NT2/D1 (cell line): ENCODE data around the gene NOTCH3.

Experiments
- DNase-seq: peaks from one replicate; pipeline ENCODE4 v3.0.0-alpha.2; 2011; ENCODE audit warnings: low read depth, low spot score
- H3K27me3 ChIP-seq: 2 replicates; pipeline ENCODE4 v1.6.0; 2011; ENCODE audit warnings: mild to moderate bottlenecking; ENCODE audit not compliant: insufficient read length, insufficient read depth
- H3K36me3 ChIP-seq: 2 replicates; pipeline ENCODE4 v1.6.1; 2011; ENCODE audit warnings: mild to moderate bottlenecking, low read length, mixed read lengths; ENCODE audit not compliant: insufficient read depth, insufficient read length
- H3K4me1 ChIP-seq: 2 replicates; pipeline ENCODE4 v1.5.1; 2011; ENCODE audit not compliant: insufficient read depth, insufficient read length
- H3K4me3 ChIP-seq: 2 replicates; pipeline ENCODE4 v1.5.1; 2011; ENCODE audit warnings: low read depth; ENCODE audit not compliant: insufficient read length
- H3K9ac ChIP-seq: 2 replicates; pipeline ENCODE4 v1.6.0; 2011; ENCODE audit warnings: low read depth; ENCODE audit not compliant: insufficient read length
- H3K9me3 ChIP-seq: 2 replicates; pipeline ENCODE4 v1.5.1; 2011; ENCODE audit warnings: mild to moderate bottlenecking, low read length; ENCODE audit not compliant: insufficient read depth
- SUZ12 ChIP-seq: IDR thresholded peaks from 2 replicates; pipeline ENCODE4 v1.6.1; 2011; ENCODE audit not compliant: insufficient read length, insufficient read depth; ENCODE audit errors: extremely low read depth
- YY1 ChIP-seq: IDR thresholded peaks from 2 replicates; pipeline ENCODE4 v1.6.1; 2011; ENCODE audit not compliant: insufficient read length, insufficient read depth
- ZNF274 ChIP-seq: IDR thresholded peaks from 2 replicates; pipeline ENCODE4 v1.6.1; 2011; ENCODE audit warnings: mild to moderate bottlenecking, low read depth, low read length

The NOTCH3 gene

DNA sequence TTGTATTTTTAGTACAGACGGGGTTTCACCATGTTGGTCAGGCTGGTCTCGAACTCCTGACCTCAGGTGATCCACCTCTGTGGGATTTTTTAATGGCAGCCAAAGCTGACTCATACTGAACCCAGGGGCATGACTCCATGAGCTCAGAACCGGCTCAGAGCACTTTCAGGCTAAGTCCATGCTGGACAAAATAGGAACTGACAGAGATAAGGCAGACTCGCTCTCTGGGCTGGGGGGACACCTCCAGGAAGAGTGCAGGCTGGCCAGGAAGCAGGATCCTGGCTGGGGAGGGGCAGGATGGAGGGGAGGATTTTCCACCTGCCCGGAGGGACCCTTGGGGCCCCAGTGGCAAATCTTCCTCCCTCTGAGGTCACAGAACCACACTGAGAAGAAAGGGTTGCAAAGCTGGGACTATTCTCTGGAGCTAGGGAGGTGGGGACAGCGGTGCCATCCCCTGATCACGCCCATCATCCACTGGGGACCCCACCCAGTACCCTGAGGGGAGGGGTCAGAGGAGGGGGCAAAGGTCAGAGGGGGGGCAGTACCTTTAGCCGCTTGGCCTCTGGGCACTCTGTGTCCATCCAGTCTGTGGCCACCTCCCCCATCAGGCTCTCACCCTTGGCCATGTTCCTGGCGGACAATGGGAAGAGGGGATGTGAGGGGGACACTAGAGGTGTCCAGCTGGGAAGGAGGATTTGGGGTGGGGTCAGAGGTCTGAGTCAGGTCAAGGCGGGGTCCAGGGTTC is 31.1 kb downstream of the NOTCH3 start:
- no peak for TF ChIP-seq YY1
- TF ChIP-seq ZNF274, result no peak
- TF ChIP-seq SUZ12, result no peak
- Histone ChIP-seq H3K4me3 (no peak overlapping the region), H3K27me3 (no peaks in the 10 kb centered on the region), H3K9me3 (peaks cover 24% of the 10 kb centered on the region), H3K4me1 (no peaks in the 10 kb centered on the region), H3K9ac (no peak overlapping the region), H3K36me3 (peaks cover 84% of the 10 kb centered on the region)
- DNase-seq, result no peak

DNA sequence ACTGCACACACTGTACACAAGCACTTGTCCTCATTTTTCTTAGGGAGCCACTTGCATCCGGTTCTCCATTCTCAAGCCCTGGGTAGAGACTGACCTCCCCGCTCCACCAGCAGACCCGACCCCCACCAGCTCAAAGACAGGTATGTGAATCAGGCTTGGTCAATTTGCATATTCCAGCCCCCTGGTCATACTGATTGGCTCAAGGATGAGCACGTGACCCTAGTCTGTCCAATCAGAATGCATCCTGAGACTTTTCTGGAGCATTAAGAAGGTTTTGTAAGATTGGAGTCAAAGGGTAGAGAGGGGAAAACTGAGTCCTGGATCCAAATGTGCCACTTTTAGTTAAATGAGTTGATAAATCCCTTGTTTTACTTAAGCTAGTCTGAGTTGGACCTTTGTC is 34.1 kb downstream of the NOTCH3 start:
- peaks cover 89% of the 10 kb centered on the region for H3K36me3 ChIP-seq
- TF ChIP-seq ZNF274 (no peak), YY1 (no peak), SUZ12 (no peak)
- no peaks in the 10 kb centered on the region for H3K4me1 ChIP-seq
- H3K9me3 ChIP-seq, result peaks cover 42% of the 10 kb centered on the region
- no peak for DNase-seq
- no peaks in the 10 kb centered on the region for H3K27me3 ChIP-seq
- no peak overlapping the region for H3K4me3 ChIP-seq
- H3K9ac ChIP-seq, result no peak overlapping the region

DNA sequence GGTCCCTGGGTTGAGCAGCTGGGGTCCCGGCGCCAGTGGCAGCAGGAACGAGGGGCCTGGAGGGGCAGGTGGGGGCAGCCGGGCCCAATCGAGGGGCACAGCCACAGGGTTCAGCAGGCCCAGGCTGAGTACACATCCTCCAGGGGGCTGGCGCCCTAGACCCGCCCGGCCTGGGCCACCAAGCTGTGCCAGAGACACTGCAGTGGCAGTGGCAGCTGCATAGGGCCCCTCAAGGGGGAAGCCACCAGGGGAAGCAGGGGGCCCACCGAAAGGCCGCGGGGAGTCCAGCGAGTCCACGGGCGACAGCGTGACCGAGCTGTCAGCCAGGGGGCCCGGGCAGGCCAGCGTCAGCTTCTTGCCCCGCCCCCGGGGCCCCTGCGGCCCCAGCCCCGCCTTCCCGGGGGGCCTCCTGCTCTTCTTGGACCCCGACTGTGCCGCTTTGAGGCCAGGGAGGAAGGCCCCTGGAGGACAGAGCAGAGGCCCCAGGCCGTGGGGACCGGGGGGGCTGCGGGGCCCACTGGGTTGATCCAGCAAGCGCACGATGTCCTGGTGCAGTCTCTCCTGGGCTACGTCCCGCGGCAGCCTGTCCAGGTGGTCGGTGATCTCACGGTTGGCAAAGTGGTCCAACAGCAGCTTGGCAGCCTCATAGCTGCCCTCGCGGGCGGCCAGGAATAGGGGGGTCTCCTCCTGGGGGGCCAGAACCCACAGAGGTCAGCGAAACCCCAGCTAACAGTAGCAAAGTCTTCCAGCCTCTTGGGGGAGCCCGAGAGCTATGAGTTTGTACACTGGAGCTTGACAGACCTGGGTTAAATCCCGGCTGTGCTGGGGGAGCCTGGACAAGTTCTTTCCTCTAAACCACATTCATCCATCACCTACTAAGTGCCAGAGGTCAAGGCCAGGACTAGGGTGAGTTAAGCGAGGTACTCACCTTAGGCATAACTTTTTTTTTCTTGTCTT is 39.5 kb downstream of the NOTCH3 start:
- no peak for TF ChIP-seq ZNF274
- no peak for TF ChIP-seq YY1
- TF ChIP-seq SUZ12, result no peak
- H3K4me1 ChIP-seq, result no peaks in the 10 kb centered on the region
- H3K27me3 ChIP-seq, result no peaks in the 10 kb centered on the region
- peaks cover 69% of the 10 kb centered on the region for H3K36me3 ChIP-seq
- H3K9me3 ChIP-seq, result peaks cover 68% of the 10 kb centered on the region
- no peak overlapping the region for H3K9ac ChIP-seq
- no peak overlapping the region for H3K4me3 ChIP-seq
- no peak for DNase-seq

DNA sequence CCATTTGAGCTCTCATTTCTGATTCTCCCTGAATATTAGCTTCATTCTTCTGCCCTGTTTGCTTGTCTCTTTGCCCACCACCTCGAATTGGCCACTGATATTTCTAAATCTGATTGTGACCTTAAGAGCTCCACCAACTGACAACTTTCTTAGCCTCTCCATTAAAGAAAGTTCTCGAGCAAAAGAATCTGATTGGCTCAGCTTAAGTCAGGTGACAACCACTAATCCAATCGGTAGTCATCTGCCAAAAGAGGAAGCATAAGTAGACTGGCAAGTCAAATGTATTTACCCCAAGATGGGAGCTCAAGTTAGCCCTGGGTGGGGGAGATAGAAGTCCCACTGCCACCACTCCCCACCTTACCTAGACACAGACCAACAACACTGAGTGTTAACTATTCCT is 41.5 kb downstream of the NOTCH3 start:
- TF ChIP-seq SUZ12 (no peak), ZNF274 (no peak), YY1 (no peak)
- no peak overlapping the region for H3K9ac ChIP-seq
- no peak overlapping the region for H3K4me3 ChIP-seq
- H3K9me3 ChIP-seq, result peaks cover 63% of the 10 kb centered on the region
- DNase-seq, result no peak
- H3K36me3 ChIP-seq, result peaks cover 49% of the 10 kb centered on the region
- H3K27me3 ChIP-seq, result no peaks in the 10 kb centered on the region
- no peaks in the 10 kb centered on the region for H3K4me1 ChIP-seq

DNA sequence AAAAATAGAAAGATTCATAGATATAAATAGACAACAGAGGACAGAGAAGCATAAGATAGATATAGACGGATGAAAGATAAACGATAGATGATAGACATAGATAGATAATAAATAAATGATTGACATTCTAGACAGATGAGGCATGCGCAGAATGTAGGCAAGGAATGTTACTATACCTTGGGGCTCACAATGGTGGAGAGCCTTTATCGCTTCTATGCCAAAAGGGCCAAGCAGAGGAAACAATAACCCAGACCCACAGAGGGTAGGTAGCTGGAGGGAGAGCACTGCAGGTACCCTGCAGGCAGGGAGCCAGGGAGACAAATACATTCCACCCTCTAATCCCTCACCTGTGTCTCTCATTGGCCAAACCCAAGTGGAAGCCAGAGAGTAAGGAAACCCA is 44.4 kb downstream of the NOTCH3 start:
- no peak for TF ChIP-seq ZNF274
- TF ChIP-seq YY1, result no peak
- no peak for TF ChIP-seq SUZ12
- DNase-seq, result no peak
- no peaks in the 10 kb centered on the region for H3K27me3 ChIP-seq
- no peaks in the 10 kb centered on the region for H3K4me1 ChIP-seq
- H3K9ac ChIP-seq, result no peak overlapping the region
- H3K4me3 ChIP-seq, result no peak overlapping the region
- peaks cover 48% of the 10 kb centered on the region for H3K9me3 ChIP-seq
- H3K36me3 ChIP-seq, result peaks cover 24% of the 10 kb centered on the region

DNA sequence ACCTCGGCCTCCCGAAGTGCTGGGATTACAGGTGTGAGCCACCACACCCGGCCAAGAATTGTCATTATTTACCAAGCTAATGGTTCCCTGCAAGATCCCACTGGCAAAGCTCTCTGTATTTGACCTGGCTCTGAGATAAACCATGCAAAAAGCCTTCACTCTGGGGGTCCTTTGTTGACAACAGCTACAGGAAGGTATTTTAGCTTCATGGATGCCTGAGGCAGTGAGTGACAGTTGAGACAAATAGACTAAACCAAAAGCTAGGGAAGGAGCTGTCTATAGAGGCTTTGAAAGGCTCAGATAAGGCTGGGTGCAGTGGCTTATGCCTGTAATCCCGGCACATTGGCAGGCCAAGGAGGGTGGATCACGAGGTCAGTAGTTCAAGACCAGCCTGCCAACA is 45.5 kb downstream of the NOTCH3 start:
- Histone ChIP-seq H3K4me3 (no peak overlapping the region), H3K9ac (no peak overlapping the region), H3K27me3 (no peaks in the 10 kb centered on the region), H3K36me3 (peaks cover 13% of the 10 kb centered on the region), H3K9me3 (peaks cover 37% of the 10 kb centered on the region), H3K4me1 (no peaks in the 10 kb centered on the region)
- no peak for TF ChIP-seq YY1
- no peak for TF ChIP-seq ZNF274
- no peak for TF ChIP-seq SUZ12
- no peak for DNase-seq

DNA sequence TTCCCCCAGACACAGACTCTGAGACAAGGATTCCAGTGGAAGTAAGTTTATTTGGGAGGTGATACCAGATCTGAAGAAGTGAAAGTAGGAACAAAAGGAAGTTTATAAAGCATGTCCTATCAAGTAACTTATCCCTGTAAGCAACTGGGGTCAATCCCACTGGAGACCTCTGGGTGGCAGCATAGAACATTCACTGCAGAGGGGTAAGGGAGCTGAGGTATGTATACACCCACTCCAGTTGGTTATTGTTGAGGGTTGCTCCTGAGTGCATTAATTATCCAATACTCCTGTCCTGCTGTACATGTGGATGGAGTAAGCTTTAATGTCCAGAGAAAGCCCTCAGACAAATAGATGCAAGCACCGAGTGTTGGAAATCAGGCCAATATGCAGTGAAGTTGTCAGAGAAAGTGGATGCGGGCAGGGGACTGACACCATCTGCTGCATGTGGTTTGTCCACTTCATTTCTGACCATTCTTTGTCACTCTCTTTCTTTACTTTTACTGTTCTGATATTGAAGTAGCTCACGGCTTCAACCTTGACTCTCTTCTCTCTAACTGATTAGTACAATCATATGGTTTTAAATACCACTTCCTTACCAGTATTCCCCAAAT is 46.7 kb downstream of the NOTCH3 start:
- peaks cover 1% of the 10 kb centered on the region for H3K36me3 ChIP-seq
- DNase-seq, result no peak
- H3K9me3 ChIP-seq, result peaks cover 25% of the 10 kb centered on the region
- H3K9ac ChIP-seq, result no peak overlapping the region
- no peaks in the 10 kb centered on the region for H3K27me3 ChIP-seq
- TF ChIP-seq SUZ12 (no peak), ZNF274 (no peak), YY1 (no peak)
- no peak overlapping the region for H3K4me3 ChIP-seq
- no peaks in the 10 kb centered on the region for H3K4me1 ChIP-seq
